Measurements from ENCODE around the gene SELENOW. TPM values are rescaled to one million over a fixed set of nuclear protein-coding genes. Genes with fewer than 3 reads are reported as not detected.
"Not testable (repeated sequence)": the region's sequence is repeated elsewhere in the genome, so short reads cannot be mapped to it uniquely, and the experiment has no call there.

SELENOW gene
- total RNA-seq, 1 experiment from 2014 or later = 466 TPM

- intact Hi-C loops (cut with micrococcal nuclease; ENCODE audit: unreplicated experiment) = no loop called here
- CTCF ChIA-PET = interaction anchor here (0.5 kb wide), 1 partner anchor 71 kb away, joined by 3 read pairs; no protein-coding TSS in a partner anchor
- Mint-ChIP-seq H3K27me3 (ENCODE audit: unreplicated experiment) (peaks cover 23% of the 10 kb centered on the region), H3K9me3 (ENCODE audit: low read depth, unreplicated experiment) (no peaks in the 10 kb centered on the region), H3K4me3 (ENCODE audit: low read depth, unreplicated experiment) (no peak overlapping the region), H3K27ac (ENCODE audit: unreplicated experiment) (no peak overlapping the region), H3K36me3 (ENCODE audit: insufficient read depth, unreplicated experiment) (peaks cover 6% of the 10 kb centered on the region), H3K4me1 (ENCODE audit: low read depth, unreplicated experiment) (no peaks in the 10 kb centered on the region)
- no peak for TF ChIP-seq CTCF (IDR thresholded peaks at IDR 0.05; ENCODE audit: unreplicated experiment)
- no TSS peak for BruUV-seq (replicated peaks)
- DNase-seq = no peak
Observed at GRCh38 chr19:47797996-47798903, 19.7 kb downstream of the SELENOW start.

- TF ChIP-seq CTCF (IDR thresholded peaks at IDR 0.05; ENCODE audit: unreplicated experiment) = no peak
- no peaks in the 10 kb centered on the region for H3K9me3 Mint-ChIP-seq (ENCODE audit: low read depth, unreplicated experiment)
- CTCF ChIA-PET = no interaction called here
- BruUV-seq (replicated peaks) = no TSS peak
- H3K27ac Mint-ChIP-seq (ENCODE audit: unreplicated experiment) = no peak overlapping the region
- H3K36me3 Mint-ChIP-seq (ENCODE audit: insufficient read depth, unreplicated experiment) = peaks cover 6% of the 10 kb centered on the region
- peaks cover 23% of the 10 kb centered on the region for H3K27me3 Mint-ChIP-seq (ENCODE audit: unreplicated experiment)
- intact Hi-C loops (cut with micrococcal nuclease; ENCODE audit: unreplicated experiment) = no loop called here
- no peak for DNase-seq
- H3K4me1 Mint-ChIP-seq (ENCODE audit: low read depth, unreplicated experiment) = no peaks in the 10 kb centered on the region
- H3K4me3 Mint-ChIP-seq (ENCODE audit: low read depth, unreplicated experiment) = no peak overlapping the region
Observed at GRCh38 chr19:47798904-47799266, 20.4 kb downstream of the SELENOW start.

- H3K36me3 Mint-ChIP-seq (ENCODE audit: insufficient read depth, unreplicated experiment) = peaks cover 6% of the 10 kb centered on the region
- no peaks in the 10 kb centered on the region for H3K4me1 Mint-ChIP-seq (ENCODE audit: low read depth, unreplicated experiment)
- H3K4me3 Mint-ChIP-seq (ENCODE audit: low read depth, unreplicated experiment) = no peak overlapping the region
- no TSS peak for BruUV-seq (replicated peaks)
- no peak overlapping the region for H3K27ac Mint-ChIP-seq (ENCODE audit: unreplicated experiment)
- no peak for TF ChIP-seq CTCF (IDR thresholded peaks at IDR 0.05; ENCODE audit: unreplicated experiment)
- CTCF ChIA-PET = no interaction called here
- H3K9me3 Mint-ChIP-seq (ENCODE audit: low read depth, unreplicated experiment) = no peaks in the 10 kb centered on the region
- H3K27me3 Mint-ChIP-seq (ENCODE audit: unreplicated experiment) = peaks cover 35% of the 10 kb centered on the region
- intact Hi-C loops (cut with micrococcal nuclease; ENCODE audit: unreplicated experiment) = no loop called here
- DNase-seq = no peak
Observed at GRCh38 chr19:47801270-47801669, 22.8 kb downstream of the SELENOW start.

GRCh38 chr19:47802521-47803043 is 24.1 kb downstream of the SELENOW start:
- no peak for DNase-seq
- no peak overlapping the region for H3K4me3 Mint-ChIP-seq (ENCODE audit: low read depth, unreplicated experiment)
- no peak overlapping the region for H3K27ac Mint-ChIP-seq (ENCODE audit: unreplicated experiment)
- H3K9me3 Mint-ChIP-seq (ENCODE audit: low read depth, unreplicated experiment) = no peaks in the 10 kb centered on the region
- no peak for TF ChIP-seq CTCF (IDR thresholded peaks at IDR 0.05; ENCODE audit: unreplicated experiment)
- BruUV-seq (replicated peaks) = no TSS peak
- no peaks in the 10 kb centered on the region for H3K4me1 Mint-ChIP-seq (ENCODE audit: low read depth, unreplicated experiment)
- CTCF ChIA-PET = no interaction called here
- H3K36me3 Mint-ChIP-seq (ENCODE audit: insufficient read depth, unreplicated experiment) = peaks cover 6% of the 10 kb centered on the region
- intact Hi-C loops (cut with micrococcal nuclease; ENCODE audit: unreplicated experiment) = no loop called here
- H3K27me3 Mint-ChIP-seq (ENCODE audit: unreplicated experiment) = peaks cover 32% of the 10 kb centered on the region

- DNase-seq; intact Hi-C loops (cut with micrococcal nuclease; ENCODE audit: unreplicated experiment); H3K36me3 Mint-ChIP-seq (ENCODE audit: insufficient read depth, unreplicated experiment); H3K9me3 Mint-ChIP-seq (ENCODE audit: low read depth, unreplicated experiment); BruUV-seq (replicated peaks); H3K4me3 Mint-ChIP-seq (ENCODE audit: low read depth, unreplicated experiment); H3K27ac Mint-ChIP-seq (ENCODE audit: unreplicated experiment); H3K4me1 Mint-ChIP-seq (ENCODE audit: low read depth, unreplicated experiment); CTCF ChIA-PET: not testable (repeated sequence)
- peaks cover 26% of the 10 kb centered on the region for H3K27me3 Mint-ChIP-seq (ENCODE audit: unreplicated experiment)
Observed at GRCh38 chr19:47803148-47803547, 24.6 kb downstream of the SELENOW start.

GRCh38 chr19:47803671-47804070 is 25.2 kb downstream of the SELENOW start:
- intact Hi-C loops (cut with micrococcal nuclease; ENCODE audit: unreplicated experiment); DNase-seq; H3K4me1 Mint-ChIP-seq (ENCODE audit: low read depth, unreplicated experiment); CTCF ChIA-PET; H3K36me3 Mint-ChIP-seq (ENCODE audit: insufficient read depth, unreplicated experiment); H3K27ac Mint-ChIP-seq (ENCODE audit: unreplicated experiment); H3K4me3 Mint-ChIP-seq (ENCODE audit: low read depth, unreplicated experiment); H3K9me3 Mint-ChIP-seq (ENCODE audit: low read depth, unreplicated experiment); BruUV-seq (replicated peaks): not testable (repeated sequence)
- H3K27me3 Mint-ChIP-seq (ENCODE audit: unreplicated experiment) = peaks cover 21% of the 10 kb centered on the region

- DNase-seq; H3K4me3 Mint-ChIP-seq (ENCODE audit: low read depth, unreplicated experiment); BruUV-seq (replicated peaks); intact Hi-C loops (cut with micrococcal nuclease; ENCODE audit: unreplicated experiment); CTCF ChIA-PET; H3K36me3 Mint-ChIP-seq (ENCODE audit: insufficient read depth, unreplicated experiment); H3K27ac Mint-ChIP-seq (ENCODE audit: unreplicated experiment); H3K9me3 Mint-ChIP-seq (ENCODE audit: low read depth, unreplicated experiment); H3K4me1 Mint-ChIP-seq (ENCODE audit: low read depth, unreplicated experiment): not testable (repeated sequence)
- peaks cover 13% of the 10 kb centered on the region for H3K27me3 Mint-ChIP-seq (ENCODE audit: unreplicated experiment)
Observed at GRCh38 chr19:47804451-47804850, 25.9 kb downstream of the SELENOW start, which contains the start of gene TPRX1. TSS of gene TPRX1 (minus strand) at chr19:47804551. CDS start at chr19:47804539, 12 bp downstream.

Measured in Calu3 (cell line).